Measurements from ENCODE around the gene RIN1. TPM values are rescaled to one million over a fixed set of nuclear protein-coding genes. Genes with fewer than 3 reads are reported as not detected.

The RIN1 gene
- polyA plus RNA-seq, 3 donors: 6.1 to 15.4 (median 7.6) TPM

GRCh38 chr11:66323684-66324083 is 12.6 kb downstream of the RIN1 start:
- Mint-ChIP-seq H3K4me1 (peaks cover 19% of the 10 kb centered on the region), H3K36me3 (no peaks in the 10 kb centered on the region), H3K27me3 (ENCODE audit: low read depth in 3 of 3) (peaks cover 2 to 5% (median 4%) of the 10 kb centered on the region in 3 donors), H3K4me3 (no peak overlapping the region), H3K27ac (peak overlapping the region in 1 of 7 donors; percentile 14), H3K9me3 (peaks cover 0 to 9% (median 3%) of the 10 kb centered on the region in 7 donors)
- Histone ChIP-seq H3K27ac (ENCODE audit: low read depth in 1 of 2, low read length in 2 of 2) (no peak overlapping the region), H3K9ac (ENCODE audit: insufficient read depth, low read length, poor library complexity, severe bottlenecking) (no peak overlapping the region), H3K4me2 (replicated peaks; ENCODE audit: extremely low read depth, low read length, poor library complexity, severe bottlenecking) (no peak overlapping the region), H4K20me1 (ENCODE audit: insufficient read depth, low read length) (no peaks in the 10 kb centered on the region), H3K9me3 (replicated peaks in 1 of 2; ENCODE audit: control insufficient read depth in 1 of 2, insufficient read depth in 1 of 2, low read length in 2 of 2) (no peaks in the 10 kb centered on the region), H3K4me3 (replicated peaks in 1 of 3; ENCODE audit: low read depth in 2 of 3, low read length in 3 of 3) (no peak overlapping the region), H2AFZ (ENCODE audit: insufficient read depth, low read depth, low read length, poor library complexity, severe bottlenecking) (no peak overlapping the region), H3K79me2 (ENCODE audit: insufficient read depth, low read length) (no peaks in the 10 kb centered on the region), H3K27me3 (ENCODE audit: control insufficient read depth in 2 of 2, insufficient read depth in 2 of 2, low read length in 2 of 2) (no peaks in the 10 kb centered on the region), H3K4me1 (ENCODE audit: control insufficient read depth in 1 of 2, insufficient read depth in 2 of 2, low read length in 2 of 2) (peaks cover 14 to 16% of the 10 kb centered on the region in 2 donors), H3K36me3 (replicated peaks in 1 of 2; ENCODE audit: control insufficient read depth in 1 of 2, insufficient read depth in 2 of 2, low read length in 2 of 2) (no peaks in the 10 kb centered on the region)
- TF ChIP-seq CTCF (IDR thresholded peaks at IDR 0.05): no peak
- intact Hi-C loops (cut with micrococcal nuclease): no loop called here
- WGBS (ENCODE audit: insufficient coverage): 100% methylated on average over 1 of the region's 1 CpG
- DNase-seq: no peak

- Histone ChIP-seq H3K36me3 (replicated peaks in 1 of 2; ENCODE audit: control insufficient read depth in 1 of 2, insufficient read depth in 2 of 2, low read length in 2 of 2) (no peaks in the 10 kb centered on the region), H2AFZ (ENCODE audit: insufficient read depth, low read depth, low read length, poor library complexity, severe bottlenecking) (no peak overlapping the region), H3K9me3 (replicated peaks in 1 of 2; ENCODE audit: control insufficient read depth in 1 of 2, insufficient read depth in 1 of 2, low read length in 2 of 2) (no peaks in the 10 kb centered on the region), H4K20me1 (ENCODE audit: insufficient read depth, low read length) (no peaks in the 10 kb centered on the region), H3K4me3 (replicated peaks in 1 of 3; ENCODE audit: low read depth in 2 of 3, low read length in 3 of 3) (no peak overlapping the region), H3K4me1 (ENCODE audit: control insufficient read depth in 1 of 2, insufficient read depth in 2 of 2, low read length in 2 of 2) (peaks cover 15 to 16% of the 10 kb centered on the region in 2 donors), H3K9ac (ENCODE audit: insufficient read depth, low read length, poor library complexity, severe bottlenecking) (no peak overlapping the region), H3K4me2 (replicated peaks; ENCODE audit: extremely low read depth, low read length, poor library complexity, severe bottlenecking) (no peak overlapping the region), H3K27me3 (ENCODE audit: control insufficient read depth in 2 of 2, insufficient read depth in 2 of 2, low read length in 2 of 2) (no peaks in the 10 kb centered on the region), H3K27ac (ENCODE audit: low read depth in 1 of 2, low read length in 2 of 2) (no peak overlapping the region), H3K79me2 (ENCODE audit: insufficient read depth, low read length) (no peaks in the 10 kb centered on the region)
- H3K27me3 Mint-ChIP-seq (ENCODE audit: low read depth in 3 of 3): peaks cover 2 to 7% (median 2%) of the 10 kb centered on the region in 3 donors
- H3K36me3 Mint-ChIP-seq: no peaks in the 10 kb centered on the region
- no peak overlapping the region for H3K27ac Mint-ChIP-seq
- WGBS (ENCODE audit: insufficient coverage): 90% methylated on average over 11 of the region's 11 CpGs
- intact Hi-C loops (cut with micrococcal nuclease): no loop called here
- no peak for DNase-seq
- peaks cover 0 to 9% (median 3%) of the 10 kb centered on the region in 7 donors for H3K9me3 Mint-ChIP-seq
- H3K4me1 Mint-ChIP-seq: peaks cover 19% of the 10 kb centered on the region
- TF ChIP-seq CTCF (IDR thresholded peaks at IDR 0.05): no peak
- H3K4me3 Mint-ChIP-seq: no peak overlapping the region
Measured at GRCh38 chr11:66322732-66323427, 13.4 kb downstream of the RIN1 start.

Data from CD14-positive monocyte (primary cell).